Large intestine (tissue), 3 donors: ENCODE measurements around the gene USP48. TPM values are rescaled to one million over a fixed set of nuclear protein-coding genes. Genes with fewer than 3 reads are reported as not detected.

Source experiments
- DNase-seq, 2 donors: peaks; one replicate each; pipeline versions ENCODE4 v3.0.0 to v3.0.0-alpha.2; 2013
- H3K27ac ChIP-seq: one replicate; pipeline ENCODE4 v1.5.1; 2013; ENCODE audit warnings: low read length
- H3K27me3 ChIP-seq: 2 replicates; pipeline ENCODE4 v1.6.1; 2013; ENCODE audit warnings: low read length; ENCODE audit not compliant: control insufficient read depth, insufficient read depth
- H3K36me3 ChIP-seq: 2 replicates; pipeline ENCODE4 v1.6.1; 2013; ENCODE audit warnings: low read length; ENCODE audit not compliant: control insufficient read depth, insufficient read depth
- H3K4me1 ChIP-seq: one replicate; pipeline ENCODE4 v1.6.1; 2013; ENCODE audit warnings: low read length; ENCODE audit not compliant: control insufficient read depth, insufficient read depth
- H3K4me3 ChIP-seq: one replicate; pipeline ENCODE4 v1.5.1; 2013; ENCODE audit warnings: low read length
- H3K9me3 ChIP-seq: one replicate; pipeline ENCODE4 v1.6.1; 2013; ENCODE audit warnings: mild to moderate bottlenecking, low read depth, low read length, moderate library complexity; ENCODE audit not compliant: control insufficient read depth
- WGBS: methylation state at CpG from one replicate; pipeline ENCODE4 v1.1.5; 2013; ENCODE audit warnings: low lambda C conversion rate; ENCODE audit not compliant: insufficient coverage; 5-methylcytosine and 5-hydroxymethylcytosine counted together
- polyA plus RNA-seq: library from polyadenylated mRNA; unstranded; fragments of 120-200 nt; gene quantifications from one replicate; pipeline ENCODE4 v1.2.1, GENCODE V29; 2013

USP48 gene
- polyA plus RNA-seq, 1 donor, result 43.3 TPM

- peaks cover 29% of the 10 kb centered on the region for H3K36me3 ChIP-seq
- no peak overlapping the region for H3K4me3 ChIP-seq
- H3K27me3 ChIP-seq, result no peaks in the 10 kb centered on the region
- no peaks in the 10 kb centered on the region for H3K9me3 ChIP-seq
- 100% methylated on average over 2 of the region's 3 CpGs for WGBS
- no peak overlapping the region for H3K27ac ChIP-seq
- H3K4me1 ChIP-seq, result peaks cover 13% of the 10 kb centered on the region
- no peak for DNase-seq
Measured at GRCh38 chr1:21724570-21724969, 58.4 kb downstream of the USP48 start.

GRCh38 chr1:21724098-21724497, 58.9 kb downstream of the USP48 start:
- no peak for DNase-seq
- H3K36me3 ChIP-seq, result peaks cover 31% of the 10 kb centered on the region
- no peaks in the 10 kb centered on the region for H3K27me3 ChIP-seq
- H3K4me3 ChIP-seq, result no peak overlapping the region
- H3K9me3 ChIP-seq, result no peaks in the 10 kb centered on the region
- no peak overlapping the region for H3K27ac ChIP-seq
- WGBS, result 100% methylated on average over 1 of the region's 4 CpGs
- peaks cover 13% of the 10 kb centered on the region for H3K4me1 ChIP-seq

- WGBS, result 47% methylated on average over 5 of the region's 7 CpGs
- Histone ChIP-seq H3K4me1 (peaks cover 13% of the 10 kb centered on the region), H3K36me3 (peaks cover 36% of the 10 kb centered on the region), H3K27ac (peak overlapping the region; percentile 11), H3K9me3 (no peaks in the 10 kb centered on the region), H3K27me3 (no peaks in the 10 kb centered on the region), H3K4me3 (no peak overlapping the region)
- DNase-seq, result peak in 1 of 2 donors; percentile 64
Measured at GRCh38 chr1:21721295-21721985, 61.5 kb downstream of the USP48 start.

- Histone ChIP-seq H3K27me3 (no peaks in the 10 kb centered on the region), H3K9me3 (no peaks in the 10 kb centered on the region), H3K27ac (no peak overlapping the region), H3K36me3 (peaks cover 53% of the 10 kb centered on the region), H3K4me1 (peaks cover 4% of the 10 kb centered on the region), H3K4me3 (no peak overlapping the region)
- no peak for DNase-seq
- WGBS, result 80% methylated on average over 1 of the region's 2 CpGs
Measured at GRCh38 chr1:21716169-21716568, 66.8 kb downstream of the USP48 start.

GRCh38 chr1:21707891-21708290, 75.1 kb downstream of the USP48 start:
- Histone ChIP-seq H3K36me3 (peaks cover 40% of the 10 kb centered on the region), H3K9me3 (no peaks in the 10 kb centered on the region), H3K27ac (no peak overlapping the region), H3K4me1 (no peaks in the 10 kb centered on the region), H3K4me3 (no peak overlapping the region), H3K27me3 (no peaks in the 10 kb centered on the region)
- no peak for DNase-seq
- no CpG with 5 or more reads among the region's 4 CpGs for WGBS

GRCh38 chr1:21707086-21707840, 75.7 kb downstream of the USP48 start:
- no peak overlapping the region for H3K27ac ChIP-seq
- WGBS, result 100% methylated on average over 1 of the region's 5 CpGs
- no peak overlapping the region for H3K4me3 ChIP-seq
- H3K27me3 ChIP-seq, result no peaks in the 10 kb centered on the region
- peaks cover 46% of the 10 kb centered on the region for H3K36me3 ChIP-seq
- no peaks in the 10 kb centered on the region for H3K4me1 ChIP-seq
- H3K9me3 ChIP-seq, result no peaks in the 10 kb centered on the region
- no peak for DNase-seq

GRCh38 chr1:21706151-21706835, 76.7 kb downstream of the USP48 start:
- no peak overlapping the region for H3K4me3 ChIP-seq
- no peaks in the 10 kb centered on the region for H3K9me3 ChIP-seq
- no peaks in the 10 kb centered on the region for H3K27me3 ChIP-seq
- DNase-seq, result peak in 1 of 2 donors; percentile 18
- H3K36me3 ChIP-seq, result peaks cover 43% of the 10 kb centered on the region
- WGBS, result 100% methylated on average over 3 of the region's 8 CpGs
- no peaks in the 10 kb centered on the region for H3K4me1 ChIP-seq
- H3K27ac ChIP-seq, result no peak overlapping the region

GRCh38 chr1:21705303-21705980, 77.5 kb downstream of the USP48 start:
- Histone ChIP-seq H3K4me1 (no peaks in the 10 kb centered on the region), H3K36me3 (peaks cover 46% of the 10 kb centered on the region), H3K27ac (no peak overlapping the region), H3K4me3 (no peak overlapping the region), H3K27me3 (no peaks in the 10 kb centered on the region), H3K9me3 (no peaks in the 10 kb centered on the region)
- DNase-seq, result no peak
- 42% methylated on average over 3 of the region's 4 CpGs for WGBS

- Histone ChIP-seq H3K27me3 (no peaks in the 10 kb centered on the region), H3K27ac (no peak overlapping the region), H3K36me3 (peaks cover 48% of the 10 kb centered on the region), H3K4me3 (no peak overlapping the region), H3K9me3 (no peaks in the 10 kb centered on the region), H3K4me1 (no peaks in the 10 kb centered on the region)
- WGBS, result 100% methylated on average over 1 of the region's 5 CpGs
- DNase-seq, result no peak
Measured at GRCh38 chr1:21704145-21704544, 78.8 kb downstream of the USP48 start.

- H3K4me1 ChIP-seq, result no peaks in the 10 kb centered on the region
- no peak overlapping the region for H3K27ac ChIP-seq
- DNase-seq, result peak in 1 of 2 donors; percentile 31
- WGBS, result 60% methylated on average over 1 of the region's 3 CpGs
- peaks cover 49% of the 10 kb centered on the region for H3K36me3 ChIP-seq
- H3K27me3 ChIP-seq, result no peaks in the 10 kb centered on the region
- H3K9me3 ChIP-seq, result no peaks in the 10 kb centered on the region
- no peak overlapping the region for H3K4me3 ChIP-seq
Measured at GRCh38 chr1:21703318-21703963, 79.5 kb downstream of the USP48 start.
